GM21367 (cell line): ENCODE results near the gene EP400.
A peak's percentile ranks its signal among the peaks of the same experiment; 100 is the strongest.
"Not testable (repeated sequence)": the region's sequence is repeated elsewhere in the genome, so short reads cannot be mapped to it uniquely, and the experiment has no call there.

ENCODE experiments used
- ATAC-seq: cut with Tn5 transposase; IDR thresholded peaks from one replicate; pipeline ENCODE4 v1.9.1; 2021; ENCODE audit not compliant: unreplicated experiment

The EP400 gene

GRCh38 chr12:132064631-132065030 is 114.9 kb downstream of the EP400 start:
- ATAC-seq: no peak

- no peak for ATAC-seq
These were observed 115.5 kb downstream of the EP400 start for GRCh38 chr12:132065203-132065602.

- no peak for ATAC-seq
These were observed 116.0 kb downstream of the EP400 start for GRCh38 chr12:132065609-132066344.

DNA sequence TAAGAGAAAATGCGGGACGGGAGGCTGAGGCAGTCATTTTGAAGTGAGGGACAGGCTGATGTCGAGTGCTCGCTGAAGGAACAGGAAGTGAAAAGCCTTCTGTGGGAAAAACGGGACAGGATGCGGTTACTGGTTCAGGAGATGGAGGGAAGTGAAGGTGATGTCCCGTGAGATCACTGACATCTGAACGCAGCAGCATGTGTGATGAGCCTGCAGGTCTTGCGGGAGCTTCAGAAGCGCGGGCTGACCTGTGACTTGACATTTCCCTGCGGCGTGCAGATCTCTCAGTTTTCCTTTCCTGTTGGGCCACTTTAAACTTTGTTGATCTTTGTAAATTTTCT is 116.6 kb downstream of the EP400 start:
- ATAC-seq: no peak

DNA sequence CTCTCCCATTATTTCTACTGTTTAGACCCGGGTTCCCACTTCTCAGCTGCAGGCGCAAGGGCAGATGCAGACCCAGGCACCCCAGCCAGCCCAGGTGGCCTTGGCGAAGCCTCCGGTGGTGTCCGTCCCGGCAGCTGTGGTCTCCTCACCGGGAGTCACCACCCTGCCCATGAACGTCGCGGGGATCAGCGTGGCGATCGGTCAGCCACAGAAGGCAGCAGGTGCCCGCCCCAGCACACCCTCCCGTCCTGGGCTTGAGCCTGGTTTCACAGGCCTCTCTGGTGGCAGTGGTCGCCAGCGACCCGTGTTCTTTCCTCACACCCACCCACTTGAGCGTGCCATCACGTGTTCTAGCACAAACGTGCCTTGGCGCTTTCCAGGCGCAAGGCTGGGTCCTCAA is 117.0 kb downstream of the EP400 start:
- ATAC-seq: no peak

DNA sequence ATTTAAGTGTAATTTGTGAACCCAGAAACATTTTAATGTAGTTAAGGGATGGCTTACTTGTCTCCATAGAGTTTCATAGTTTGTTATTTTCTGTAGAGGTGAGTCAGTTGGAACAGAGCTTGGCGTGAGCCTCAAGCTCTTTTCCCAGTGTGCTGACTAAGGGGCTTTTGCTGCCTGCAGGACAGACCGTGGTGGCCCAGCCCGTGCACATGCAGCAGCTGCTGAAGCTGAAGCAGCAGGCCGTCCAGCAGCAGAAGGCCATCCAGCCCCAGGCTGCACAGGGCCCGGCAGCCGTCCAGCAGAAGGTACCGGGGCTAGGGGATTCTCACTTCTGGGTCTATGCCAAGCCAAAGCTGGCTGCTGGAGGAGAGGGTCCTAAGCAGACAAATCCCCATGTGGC is 117.4 kb downstream of the EP400 start:
- no peak for ATAC-seq

DNA sequence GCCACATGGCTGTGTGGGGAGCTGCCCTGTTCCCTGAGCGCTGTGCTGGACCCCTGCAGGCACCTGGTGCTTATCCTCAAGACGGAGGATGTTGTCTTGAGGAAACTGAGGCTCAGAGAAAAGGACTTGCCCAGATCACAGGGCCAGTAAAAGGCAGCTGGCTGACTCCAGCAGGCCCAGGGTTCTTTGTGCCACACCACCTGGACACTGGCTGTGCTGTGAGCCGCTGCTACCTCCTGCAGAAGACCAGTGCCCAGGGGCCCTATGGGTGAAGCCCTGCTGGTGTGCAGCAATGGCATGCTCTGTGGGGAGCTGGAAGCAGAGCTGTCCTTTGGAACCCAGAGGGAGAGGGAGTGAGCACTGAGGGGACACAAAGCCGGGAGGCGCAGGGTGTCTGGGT is 118.5 kb downstream of the EP400 start:
- no peak for ATAC-seq

- no peak for ATAC-seq
These were observed 119.7 kb downstream of the EP400 start for GRCh38 chr12:132069336-132069985.

- no peak for ATAC-seq
These were observed 120.6 kb downstream of the EP400 start for GRCh38 chr12:132070298-132070697.

- peak; percentile 72 for ATAC-seq
These were observed 121.5 kb downstream of the EP400 start for GRCh38 chr12:132071040-132071810.

GRCh38 chr12:132071830-132072384 is 122.2 kb downstream of the EP400 start:
- no peak for ATAC-seq

DNA sequence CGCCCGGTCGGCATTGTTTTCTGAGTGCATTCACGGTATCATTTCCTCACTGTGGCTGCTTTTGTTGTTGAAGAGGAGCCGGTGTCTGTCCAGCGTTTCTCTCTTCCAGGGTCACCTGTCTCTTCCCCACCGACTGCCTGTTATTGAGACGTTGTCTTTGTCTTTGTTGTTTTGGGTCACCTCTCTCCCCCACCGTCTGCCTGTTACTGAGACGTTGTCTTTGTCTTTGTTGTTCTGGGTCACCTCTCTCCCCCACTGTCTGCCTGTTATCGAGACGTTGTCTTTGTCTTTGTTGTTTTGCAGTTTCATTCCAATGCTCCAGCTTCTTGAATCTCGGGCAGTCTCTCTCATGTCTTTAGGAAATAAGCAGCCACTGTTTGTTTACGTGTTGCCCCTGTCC is 124.5 kb downstream of the EP400 start:
- ATAC-seq: no peak

- ATAC-seq: no peak
These were observed 125.4 kb downstream of the EP400 start for GRCh38 chr12:132075026-132075713.

DNA sequence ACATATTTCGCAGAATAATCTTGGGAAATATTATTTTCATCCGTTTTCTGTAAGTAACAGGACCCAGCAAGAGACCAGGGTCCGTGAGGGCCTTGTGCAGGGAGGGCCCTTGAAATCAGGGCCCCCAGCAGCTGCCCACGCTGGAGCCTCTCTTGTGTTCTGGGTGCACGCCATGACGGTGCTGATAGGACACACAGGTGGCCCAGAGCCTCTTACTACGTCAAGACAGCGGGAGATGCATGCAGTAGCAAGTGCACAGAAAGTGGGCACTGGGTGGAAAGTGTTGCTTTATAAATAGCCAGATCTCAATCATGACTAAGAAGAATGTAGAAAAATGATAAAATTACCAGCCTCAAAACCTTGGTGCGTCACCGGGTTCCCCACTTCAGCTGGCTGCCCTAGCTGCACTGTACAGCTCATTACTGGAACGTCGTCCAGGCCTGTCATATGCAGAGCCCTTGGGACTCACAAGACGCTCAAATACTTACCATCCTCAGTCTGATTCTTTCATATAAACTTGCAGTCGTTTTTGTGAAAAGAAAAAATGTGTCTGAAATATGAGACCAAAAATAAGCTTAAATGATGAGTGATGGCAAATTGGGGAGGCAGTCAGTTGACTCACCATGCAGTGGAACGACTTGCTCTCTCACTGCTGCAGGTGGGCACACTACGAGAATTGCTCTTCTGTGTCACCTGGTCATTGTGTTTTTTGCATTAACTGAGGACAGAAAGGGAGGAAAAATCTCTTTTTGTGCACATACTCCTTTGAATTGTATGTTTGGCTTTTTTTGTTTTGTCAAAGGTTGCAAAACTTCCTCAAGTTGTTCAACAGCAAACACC is 126.2 kb downstream of the EP400 start:
- ATAC-seq: no peak

DNA sequence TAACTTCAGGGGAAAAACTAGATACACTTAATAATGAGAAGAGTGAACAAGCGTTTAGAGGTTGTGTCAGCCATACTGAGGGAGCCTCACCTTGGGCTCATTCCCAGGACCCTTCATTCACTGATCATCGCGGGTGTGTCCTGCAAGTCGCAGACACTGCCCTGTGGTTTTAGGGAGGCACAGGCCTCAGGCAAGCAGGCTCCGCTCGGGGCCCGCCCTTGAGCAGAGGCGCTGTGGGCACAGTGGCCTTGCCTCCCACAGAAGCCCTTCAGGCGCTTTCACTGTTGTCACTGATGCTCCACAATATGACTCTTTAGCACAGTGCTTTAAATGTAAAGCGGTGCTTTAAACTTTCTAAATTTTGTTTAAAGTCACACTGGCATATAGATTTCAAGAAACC is 127.0 kb downstream of the EP400 start:
- ATAC-seq: no peak

DNA sequence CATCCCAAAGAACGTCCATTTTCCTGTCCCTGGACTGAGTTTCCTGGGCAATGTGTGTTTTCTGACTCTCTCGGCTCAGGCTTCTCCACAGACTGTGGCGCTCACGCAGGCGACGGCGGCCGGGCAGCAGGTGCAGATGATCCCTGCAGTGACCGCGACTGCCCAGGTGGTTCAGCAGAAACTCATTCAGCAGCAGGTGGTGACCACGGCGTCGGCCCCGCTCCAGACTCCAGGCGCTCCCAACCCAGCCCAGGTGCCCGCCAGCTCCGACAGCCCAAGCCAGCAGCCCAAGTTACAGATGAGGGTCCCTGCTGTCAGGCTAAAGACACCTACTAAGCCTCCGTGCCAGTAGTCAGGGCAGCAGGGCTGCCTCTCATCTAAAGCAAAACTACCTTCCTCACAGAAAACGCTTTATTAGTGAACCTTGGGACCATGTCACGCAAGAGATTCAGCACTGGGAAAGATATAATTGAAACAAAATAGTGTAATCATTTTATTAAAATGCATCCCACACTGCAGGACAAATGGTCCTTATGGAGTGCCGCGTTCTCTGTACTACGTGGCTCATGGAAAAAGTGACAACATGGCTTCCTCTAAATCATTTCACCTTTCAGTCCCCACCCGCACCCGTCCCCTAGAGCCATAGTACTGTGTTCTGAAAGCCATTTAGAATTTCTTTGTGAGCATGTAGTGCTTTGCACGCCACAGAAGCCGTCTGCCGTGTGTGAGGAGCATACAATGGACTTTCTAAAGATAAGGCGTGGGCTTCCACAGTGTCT is 127.8 kb downstream of the EP400 start:
- no peak for ATAC-seq

- no peak for ATAC-seq
These were observed 128.4 kb downstream of the EP400 start for GRCh38 chr12:132078190-132078589.

- ATAC-seq: no peak
These were observed 129.5 kb downstream of the EP400 start for GRCh38 chr12:132079200-132079599.

DNA sequence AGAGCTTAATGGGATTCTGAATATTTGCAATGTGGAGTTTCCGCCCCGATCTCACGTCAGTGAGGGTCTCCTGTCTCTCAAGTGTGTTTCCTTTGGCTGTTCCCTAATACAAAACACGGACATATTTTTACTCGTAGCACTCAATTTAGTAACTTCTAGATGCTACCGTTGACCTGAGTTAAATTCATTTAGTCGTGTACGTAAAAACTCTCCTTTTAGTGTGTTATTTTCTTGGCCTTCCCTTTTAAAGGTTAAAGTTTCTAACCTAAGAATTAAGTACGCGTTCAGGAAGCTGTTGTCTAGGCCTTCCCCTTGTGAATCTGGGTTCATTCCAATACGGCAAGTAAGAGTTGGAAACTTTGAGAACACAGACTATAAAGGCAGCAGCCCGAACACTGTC is 130.0 kb downstream of the EP400 start:
- ATAC-seq: no peak

- ATAC-seq: not testable (repeated sequence)
These were observed 130.8 kb downstream of the EP400 start for GRCh38 chr12:132080515-132080914.
